HepG2 (cell line): ENCODE data around the gene CAPN10. TPM values are rescaled to one million over a fixed set of nuclear protein-coding genes. Genes with fewer than 3 reads are reported as not detected.

Experiments
- ARID3A ChIP-seq: IDR thresholded peaks from 2 replicates; pipeline ENCODE4 v1.6.1; 2012; ENCODE audit warnings: low read depth, low read length, improper control_type of control experiment
- CAMTA2 ChIP-seq: sonication (generic); formaldehyde crosslinking; IDR thresholded peaks from 2 replicates; pipeline ENCODE4 v1.4.0; 2020; ENCODE audit warnings: mild to moderate bottlenecking, missing genetic modification reagents, borderline replicate concordance
- FLYWCH1 ChIP-seq: sonication (generic); formaldehyde crosslinking; IDR thresholded peaks from 2 replicates; pipeline ENCODE4 v1.8.1; 2023; ENCODE audit warnings: mild to moderate bottlenecking, missing genetic modification reagents
- GATAD1 ChIP-seq: IDR thresholded peaks from 2 replicates; pipeline ENCODE4 v1.6.1; 2016; ENCODE audit warnings: missing genetic modification reagents, missing compliant biosample characterization
- NONO ChIP-seq, 2 experiments: fragments of 450-650 bp in 1 of 2; sonication (generic) in 1 of 2; formaldehyde crosslinking in 1 of 2; IDR thresholded peaks in 1 of 2; conservative IDR thresholded peaks in 1 of 2; 2 replicates each; pipeline versions ENCODE4 v1.6.1 to v1.8.0; 2017 to 2022; ENCODE audit warnings: mild to moderate bottlenecking in 1 of 2, missing genetic modification reagents in 1 of 2, moderate library complexity in 1 of 2
- NR2F1 ChIP-seq, 2 experiments: fragments of 450-650 bp in 1 of 2; formaldehyde crosslinking in 1 of 2; IDR thresholded peaks; 2 replicates each; pipeline versions ENCODE4 v1.5.0 to v1.6.1; 2016 to 2020; ENCODE audit warnings: mild to moderate bottlenecking in 1 of 2, missing compliant biosample characterization in 1 of 2, missing genetic modification reagents in 1 of 2, moderate library complexity in 1 of 2
- SNAI1 ChIP-seq: sonication (generic); formaldehyde crosslinking; IDR thresholded peaks from 2 replicates; pipeline ENCODE4 v1.5.0; 2020; ENCODE audit warnings: mild to moderate bottlenecking, missing genetic modification reagents, borderline replicate concordance
- SNAPC2 ChIP-seq: sonication (generic); formaldehyde crosslinking; IDR thresholded peaks from 2 replicates; pipeline ENCODE4 v1.8.1; 2022; ENCODE audit warnings: mild to moderate bottlenecking, missing genetic modification reagents
- SP1 ChIP-seq, 2 experiments: fragments of 450-650 bp in 1 of 2; sonication (generic) in 1 of 2; formaldehyde crosslinking in 1 of 2; IDR thresholded peaks; 2 replicates each; pipeline versions ENCODE4 v1.4.0 to v1.6.1; 2016 to 2020; ENCODE audit warnings: missing genetic modification reagents in 1 of 2
- SRSF1 ChIP-seq: fragments of 200-400 bp; formaldehyde crosslinking; optimal IDR thresholded peaks from 2 replicates; pipeline ENCODE3; 2017; ENCODE audit warnings: mild to moderate bottlenecking, low read depth, low read length, moderate library complexity
- STAT5B ChIP-seq: sonication (generic); formaldehyde crosslinking; IDR thresholded peaks from 2 replicates; pipeline ENCODE4 v1.4.0; 2020; ENCODE audit warnings: missing genetic modification reagents
- TBX2 ChIP-seq: sonication (generic); formaldehyde crosslinking; IDR thresholded peaks from 2 replicates; pipeline ENCODE4 v1.5.0; 2020; ENCODE audit warnings: missing genetic modification reagents, mild to moderate bottlenecking, borderline replicate concordance
- ZBTB4 ChIP-seq: sonication (generic); formaldehyde crosslinking; IDR thresholded peaks from 2 replicates; pipeline ENCODE4 v1.4.0; 2020; ENCODE audit warnings: missing genetic modification reagents, mild to moderate bottlenecking, borderline replicate concordance
- ZKSCAN1 ChIP-seq: fragments of 150-350 bp; IDR thresholded peaks from 2 replicates; pipeline ENCODE4 v1.6.1; 2014; ENCODE audit warnings: low read length
- ZKSCAN5 ChIP-seq: sonication (generic); formaldehyde crosslinking; IDR thresholded peaks from 2 replicates; pipeline ENCODE4 v1.5.1; 2020; ENCODE audit warnings: mild to moderate bottlenecking, missing genetic modification reagents
- ZNF451 ChIP-seq: sonication (generic); formaldehyde crosslinking; IDR thresholded peaks from 2 replicates; pipeline ENCODE4 v1.5.0; 2020; ENCODE audit warnings: mild to moderate bottlenecking, missing genetic modification reagents
- ZNF512 ChIP-seq: sonication (generic); formaldehyde crosslinking; IDR thresholded peaks from 2 replicates; pipeline ENCODE4 v1.4.0; 2020; ENCODE audit warnings: mild to moderate bottlenecking, missing genetic modification reagents
- ZNF609 ChIP-seq: sonication (generic); formaldehyde crosslinking; IDR thresholded peaks from 2 replicates; pipeline ENCODE4 v1.4.0; 2020; ENCODE audit warnings: mild to moderate bottlenecking, missing genetic modification reagents, borderline replicate concordance
- ZNF629 ChIP-seq: sonication (generic); formaldehyde crosslinking; conservative IDR thresholded peaks from 2 replicates; pipeline ENCODE4 v1.5.0; 2020; ENCODE audit warnings: missing genetic modification reagents
- polyA plus RNA-seq, 8 experiments: library from polyadenylated mRNA; depleted of rRNA in 3 of 8; stranded (reverse) in 7 of 8; unstranded in 1 of 8; fragments of >200 nt; fragmentation: Illumina TruSeq in 4 of 8; extraction: Trizol in 4 of 8; gene quantifications; 2 replicates each; pipeline versions ENCODE4 v1.2.1 to v1.2.3, GENCODE V29; 2011 to 2016; ENCODE audit warnings: low read depth in 4 of 8, missing spikeins in 1 of 8, mixed read lengths in 1 of 8; ENCODE audit not compliant: insufficient read depth in 1 of 8
- total RNA-seq, 5 experiments: library from RNA; depleted of rRNA; stranded (reverse); fragments of >200 nt; fragmentation: Illumina TruSeq; extraction: Trizol; gene quantifications; 2 replicates each; pipeline ENCODE4 v1.2.3, GENCODE V29; 2016; ENCODE audit warnings: low read depth in 1 of 5

CAPN10 gene
- total and polyA plus RNA-seq, 2 of the 13 experiments (the other 11 are each of a cell fraction or from before 2014, with no cell fraction given) = 27.6 to 32.4 TPM

- TF ChIP-seq CAMTA2 = no peak
- no peak for TF ChIP-seq ZBTB4 (CRISPR knock-in tag)
- TF ChIP-seq ZKSCAN1 = no peak
- TF ChIP-seq ZNF451 (CRISPR knock-in tag) = 0 out of 2 replicates have a peak, but pooled peaks have one; percentile 31
- TF ChIP-seq TBX2 (CRISPR knock-in tag) = 0 out of 2 replicates have a peak, but pooled peaks have one; percentile 9
- TF ChIP-seq ZNF629 = no peak
- TF ChIP-seq STAT5B (CRISPR knock-in tag) = no peak
- TF ChIP-seq SNAPC2 (CRISPR knock-in tag) = no peak
- TF ChIP-seq ZNF512 (CRISPR knock-in tag) = no peak
- peak; percentile 32 to 48; a peak in 2 of 4 replicates for TF ChIP-seq NR2F1 (CRISPR knock-in tag; IDR thresholded peaks at IDR 0.05)
- TF ChIP-seq GATAD1 (CRISPR knock-in tag) = no peak
- no peak for TF ChIP-seq SRSF1
- TF ChIP-seq NONO (IDR thresholded peaks at IDR 0.05) = no peak
- TF ChIP-seq NONO (CRISPR knock-in tag; conservative IDR thresholded peaks at IDR 0.05) = no peak
- no peak for TF ChIP-seq ARID3A
- TF ChIP-seq FLYWCH1 (CRISPR knock-in tag) = no peak
- TF ChIP-seq SP1 (IDR thresholded peaks at IDR 0.05) = no peak
- no peak for TF ChIP-seq SP1 (CRISPR knock-in tag; IDR thresholded peaks at IDR 0.05)
- no peak for TF ChIP-seq ZKSCAN5
- TF ChIP-seq SNAI1 (CRISPR knock-in tag) = no peak
- TF ChIP-seq ZNF609 = no peak
Measured at GRCh38 chr2:240596080-240596460, 9.5 kb downstream of the CAPN10 start (continued).
